Measurements from ENCODE around the gene ZFYVE1.

- no peak for TF ChIP-seq ELF4 (IDR thresholded peaks at IDR 0.05)
- TF ChIP-seq ARNT (IDR thresholded peaks at IDR 0.05): no peak
- no peak for TF ChIP-seq FOXM1 (IDR thresholded peaks at IDR 0.05; ENCODE audit: borderline replicate concordance)
- TF ChIP-seq FOXA1 (IDR thresholded peaks at IDR 0.05): no peak
- TF ChIP-seq L3MBTL2 (conservative IDR thresholded peaks at IDR 0.05): no peak
- no peak for TF ChIP-seq PKNOX1 (IDR thresholded peaks at IDR 0.05)
- TF ChIP-seq SP1 (IDR thresholded peaks at IDR 0.05): no peak
- TF ChIP-seq BHLHE40 (IDR thresholded peaks at IDR 0.05; ENCODE audit: borderline replicate concordance): no peak
- no peak for TF ChIP-seq SUZ12 (IDR thresholded peaks at IDR 0.05)
These were observed 18.4 kb downstream of the ZFYVE1 start for GRCh38 chr14:73008501-73008900.

All from HEK293T (cell line).